HG03045 (cell line): ENCODE data around the gene VPS26C.
"Not testable (repeated sequence)": the region's sequence is repeated elsewhere in the genome, so short reads cannot be mapped to it uniquely, and the experiment has no call there.

Source experiments
- ATAC-seq: cut with Tn5 transposase; IDR thresholded peaks from one replicate; pipeline ENCODE4 v1.9.1; 2021; ENCODE audit warnings: mild to moderate bottlenecking, moderate library complexity; ENCODE audit not compliant: unreplicated experiment

The VPS26C gene

DNA sequence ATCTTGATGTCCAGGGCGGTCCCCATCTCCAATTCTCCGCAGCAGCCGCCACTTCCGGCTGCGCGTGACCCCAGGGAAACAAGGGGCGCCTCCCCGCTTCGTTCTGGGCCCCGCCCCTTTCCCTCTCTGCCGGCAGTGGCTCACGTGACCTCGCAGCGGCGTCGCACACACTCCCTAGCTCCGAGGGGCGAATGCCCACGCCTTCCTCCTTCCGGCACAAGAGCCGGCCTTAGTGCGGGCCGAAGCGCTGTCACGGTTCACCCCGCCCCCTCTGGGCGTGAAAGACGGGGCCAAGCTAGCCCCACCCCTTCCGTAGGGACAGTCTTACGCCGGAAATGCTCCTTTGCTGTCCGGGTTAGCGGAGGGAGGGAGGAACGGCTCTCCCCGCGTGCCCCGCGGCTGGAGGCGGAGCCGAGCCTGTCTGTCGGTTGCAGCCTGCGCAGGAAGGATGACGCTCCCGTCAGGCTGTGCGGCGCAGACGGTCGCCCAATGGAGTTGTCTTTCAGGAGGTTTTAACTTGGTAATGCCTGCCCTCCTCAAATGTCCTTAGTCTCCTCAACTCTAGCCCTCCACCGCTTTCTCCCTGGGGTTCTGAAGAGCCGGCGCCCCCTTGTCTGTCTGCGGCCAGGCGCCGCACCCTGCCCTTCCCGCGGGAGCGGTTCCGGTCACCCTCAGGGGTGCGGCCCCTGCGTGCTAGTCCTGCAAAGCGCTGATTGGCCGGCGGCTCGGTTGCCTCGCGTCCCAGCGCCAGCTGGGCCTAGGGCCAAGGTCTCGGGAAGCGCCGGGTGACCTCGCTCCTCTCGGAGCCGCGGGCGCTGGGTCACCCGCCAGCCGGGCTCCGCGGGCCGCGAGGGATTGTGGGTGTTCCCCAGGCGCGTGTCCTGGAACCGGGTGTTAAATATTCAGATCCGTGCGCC, at the start of gene VPS26C:
TSS of gene VPS26C (minus strand) at position 66 of the 917 bp plus-strand sequence. CDS start at position 26, 40 bp downstream.
- ATAC-seq: peak; percentile 91

DNA sequence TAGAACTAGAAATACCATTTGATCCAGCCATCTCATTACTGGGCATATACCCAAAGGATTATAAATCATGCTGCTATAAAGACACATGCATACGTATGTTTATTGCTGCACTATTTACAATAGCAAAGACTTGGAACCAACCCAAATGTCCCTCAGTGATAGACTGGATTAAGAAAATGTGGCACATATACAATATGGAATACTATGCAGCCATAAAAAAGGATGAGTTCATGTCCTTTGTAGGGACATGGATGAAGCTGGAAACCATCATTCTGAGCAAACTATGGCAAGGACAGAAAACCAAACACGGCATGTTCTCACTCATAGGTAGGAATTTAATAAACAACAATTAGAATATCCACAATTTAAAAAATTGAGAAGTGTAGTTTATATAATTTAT, 48.9 kb upstream of the VPS26C start:
- ATAC-seq: not testable (repeated sequence)

DNA sequence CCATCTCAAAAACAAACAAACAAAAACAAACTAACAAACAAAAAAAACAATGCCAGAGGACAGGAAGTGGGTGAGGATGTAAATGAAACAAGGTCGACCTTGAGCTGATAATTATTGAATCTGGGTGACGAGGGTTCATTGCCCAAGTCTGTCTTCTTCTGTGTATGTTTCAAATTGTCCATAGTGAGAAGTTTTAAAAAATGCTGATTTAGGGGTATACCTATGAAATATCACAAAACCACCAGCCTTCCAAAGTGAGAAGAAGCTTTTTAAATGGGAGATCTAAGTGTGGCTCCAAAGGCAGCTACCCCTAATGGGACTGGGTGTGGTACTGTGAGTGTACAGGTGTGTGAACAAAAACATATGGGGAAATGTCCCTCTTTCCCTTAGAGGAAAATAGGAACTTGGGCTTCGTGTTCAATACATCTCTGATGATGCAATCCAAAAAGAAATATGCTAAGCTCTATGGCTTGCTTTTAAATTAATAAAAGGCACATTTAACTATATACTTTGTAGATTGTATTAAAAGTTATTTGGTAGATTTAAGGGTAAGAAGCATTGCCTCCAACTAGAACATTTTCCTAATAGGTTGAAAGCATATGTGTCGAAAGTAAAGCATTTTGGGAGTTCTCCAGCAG, 33.1 kb upstream of the VPS26C start:
- no peak for ATAC-seq

DNA sequence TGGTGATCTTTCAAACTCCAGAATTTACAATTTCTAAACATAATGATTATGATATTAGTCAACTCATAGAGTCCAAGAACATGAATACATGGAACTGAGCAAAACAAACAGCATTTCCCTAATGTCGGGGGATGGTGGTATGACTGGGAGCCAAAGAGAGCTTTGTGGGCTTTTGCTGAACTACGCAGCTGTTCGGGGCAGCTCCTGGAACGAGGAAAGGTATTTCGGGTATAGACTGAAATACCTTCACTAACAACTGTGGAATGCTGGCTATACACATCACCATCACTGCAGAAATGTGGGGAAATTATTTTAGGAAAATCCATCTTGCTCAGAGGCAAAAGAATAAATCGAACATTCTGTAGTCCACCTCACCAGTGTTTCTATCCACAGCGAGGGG, 30.2 kb upstream of the VPS26C start:
- no peak for ATAC-seq

DNA sequence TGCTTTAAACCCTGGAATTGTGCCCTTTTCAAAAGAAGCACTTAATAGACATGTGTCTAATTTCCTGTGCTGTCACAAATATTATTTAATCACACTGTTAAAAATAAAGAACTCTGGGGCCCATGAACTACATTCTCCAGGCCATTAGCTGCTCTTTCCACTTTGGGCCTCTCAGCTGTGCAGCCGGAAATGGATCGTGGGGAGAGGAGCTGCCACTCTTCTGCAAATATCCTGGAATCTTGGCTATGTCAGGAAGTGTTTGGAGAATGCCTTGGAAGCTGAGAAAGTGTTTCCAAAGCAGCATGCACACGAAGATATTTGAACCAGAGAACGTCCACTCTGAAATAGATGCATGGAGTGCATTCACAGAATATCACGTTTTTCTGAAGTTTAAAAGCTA, 27.5 kb upstream of the VPS26C start:
- ATAC-seq: no peak

DNA sequence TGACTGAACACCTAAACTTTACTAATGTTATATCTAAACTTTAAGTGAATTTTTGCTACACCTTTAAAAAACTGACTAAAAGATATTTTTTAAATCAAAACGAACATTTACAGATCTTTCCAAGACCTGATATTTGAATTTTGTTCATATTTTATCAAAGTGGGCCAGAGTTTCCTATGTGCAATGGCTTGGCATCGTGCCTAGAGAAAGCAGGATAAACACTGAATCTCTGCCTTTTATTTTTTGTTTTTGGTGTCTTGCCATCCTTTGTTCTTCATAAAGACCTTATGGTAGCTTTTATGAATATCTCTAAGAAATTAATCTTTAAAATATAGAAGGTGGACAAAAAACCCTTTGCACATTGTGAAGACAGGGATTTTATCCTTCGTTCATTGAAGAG, 25.8 kb upstream of the VPS26C start:
- ATAC-seq: no peak

DNA sequence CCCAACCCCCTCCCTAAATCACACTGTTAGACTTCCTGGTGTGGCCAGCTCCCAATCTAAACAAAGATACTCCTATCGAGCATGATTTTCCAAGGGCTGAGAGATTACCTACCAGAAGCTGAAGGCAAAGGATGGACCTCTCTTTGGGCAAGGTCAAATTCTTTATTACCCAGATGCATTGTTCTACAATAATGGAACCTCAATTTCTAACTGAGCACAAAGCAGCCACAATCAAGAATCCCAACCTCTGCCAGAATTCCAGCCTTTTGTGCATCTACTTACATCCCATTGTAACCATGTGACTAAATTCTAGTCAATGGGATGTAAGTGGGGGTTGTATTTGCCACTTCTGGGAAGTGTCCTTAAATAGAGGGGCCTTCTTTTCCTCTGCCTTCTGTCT, 24.9 kb upstream of the VPS26C start:
- ATAC-seq: no peak

DNA sequence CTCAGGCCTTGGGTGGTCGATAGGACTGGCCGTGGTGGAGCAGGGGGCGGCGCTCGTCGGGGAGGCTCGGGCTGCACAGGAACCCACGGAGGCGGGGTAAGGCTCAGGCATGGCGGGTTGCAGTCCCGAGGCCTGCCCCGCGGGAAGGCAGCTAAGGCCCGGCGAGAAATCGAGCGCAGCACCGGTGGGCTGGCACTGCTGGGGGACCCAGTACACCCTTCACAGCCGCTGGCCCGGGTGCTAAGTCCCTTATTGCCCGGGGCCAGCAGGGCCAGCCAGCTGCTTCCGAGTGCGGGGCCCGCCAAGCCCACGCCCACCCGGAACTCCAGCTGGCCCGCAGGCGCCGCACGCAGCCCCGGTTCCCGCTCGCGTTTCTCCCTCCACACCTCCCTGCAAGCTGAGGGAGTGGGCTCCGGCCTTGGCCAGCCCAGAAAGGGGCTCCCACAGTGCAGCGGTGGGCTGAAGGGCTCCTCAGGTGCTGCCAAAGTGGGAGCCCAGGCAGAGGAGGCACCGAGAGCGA, 16.1 kb upstream of the VPS26C start:
- not testable (repeated sequence) for ATAC-seq

DNA sequence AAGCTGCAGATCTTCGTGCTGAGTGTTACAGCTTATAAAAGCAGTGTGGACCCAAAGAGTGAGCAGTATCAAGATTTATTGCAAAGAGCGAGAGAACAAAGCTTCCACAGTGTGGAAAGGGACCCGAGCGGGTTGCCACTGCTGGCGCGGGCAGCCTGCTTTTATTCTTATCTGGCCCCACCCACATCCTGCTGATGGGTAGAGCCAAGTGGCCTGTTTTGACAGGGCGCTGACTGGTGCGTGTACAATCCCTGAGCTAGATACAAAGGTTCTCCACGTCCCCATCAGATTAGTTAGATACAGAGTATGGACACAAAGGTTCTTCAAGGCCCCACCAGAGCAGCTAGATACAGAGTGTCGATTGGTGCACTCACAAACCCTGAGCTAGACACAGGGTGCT, 15.5 kb upstream of the VPS26C start:
- not testable (repeated sequence) for ATAC-seq

DNA sequence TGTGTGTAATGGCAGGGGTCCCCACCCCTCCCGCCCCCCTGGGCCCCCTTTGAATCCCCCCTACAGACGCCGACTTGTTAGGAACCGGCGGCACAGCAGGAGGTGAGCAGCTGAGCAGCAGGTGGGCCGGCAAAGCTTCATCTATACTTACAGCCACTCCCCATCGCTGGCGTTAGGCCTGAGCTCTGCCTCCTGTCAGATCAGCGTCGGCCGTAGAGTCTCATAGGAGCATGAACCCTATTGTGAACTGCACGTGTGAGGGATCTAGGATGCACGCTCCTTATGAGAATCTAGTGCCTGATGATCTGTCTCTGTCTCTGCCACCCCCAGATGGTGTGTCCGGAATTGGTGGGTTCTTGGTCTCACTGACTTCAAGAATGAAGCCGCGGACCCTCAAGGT, 14.9 kb upstream of the VPS26C start:
- no peak for ATAC-seq

DNA sequence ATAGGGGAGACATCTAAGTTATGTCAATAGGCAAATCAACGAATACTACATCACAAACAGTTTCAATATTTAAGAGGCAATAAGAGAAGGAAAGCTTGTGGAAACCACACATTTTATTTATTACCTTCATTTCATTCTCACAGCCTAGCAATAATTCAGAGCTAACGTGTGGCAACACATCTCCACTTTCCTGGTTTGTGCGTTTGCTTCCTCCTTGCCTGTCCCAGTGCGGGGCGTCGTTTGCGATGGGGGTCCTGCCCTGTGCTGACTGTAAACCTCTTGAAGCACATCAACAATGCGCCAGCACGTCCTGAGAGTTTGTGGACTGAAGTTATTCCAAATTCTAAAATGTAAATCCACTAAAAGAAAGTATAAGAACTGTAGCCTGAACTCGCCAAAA, 14.4 kb upstream of the VPS26C start:
- ATAC-seq: no peak

DNA sequence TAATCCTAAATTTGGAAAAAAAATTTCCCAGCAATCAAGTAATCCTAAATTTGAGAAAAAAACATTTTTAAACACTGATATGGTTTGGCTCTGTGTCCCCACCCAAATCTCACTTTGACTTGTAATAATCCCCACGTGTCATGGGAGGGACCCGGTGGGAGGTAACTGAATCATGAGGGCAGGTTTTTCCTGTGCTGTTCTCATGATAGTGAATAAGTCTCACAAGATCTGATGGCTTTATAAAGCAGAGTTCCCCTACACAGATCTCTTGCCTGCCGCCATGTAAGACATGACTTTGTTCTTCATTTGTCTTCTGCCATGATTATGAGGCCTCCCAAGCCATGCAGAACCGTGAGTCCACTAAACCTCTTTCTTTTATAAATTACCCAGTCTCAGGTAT, 12.1 kb upstream of the VPS26C start:
- ATAC-seq: not testable (repeated sequence)

DNA sequence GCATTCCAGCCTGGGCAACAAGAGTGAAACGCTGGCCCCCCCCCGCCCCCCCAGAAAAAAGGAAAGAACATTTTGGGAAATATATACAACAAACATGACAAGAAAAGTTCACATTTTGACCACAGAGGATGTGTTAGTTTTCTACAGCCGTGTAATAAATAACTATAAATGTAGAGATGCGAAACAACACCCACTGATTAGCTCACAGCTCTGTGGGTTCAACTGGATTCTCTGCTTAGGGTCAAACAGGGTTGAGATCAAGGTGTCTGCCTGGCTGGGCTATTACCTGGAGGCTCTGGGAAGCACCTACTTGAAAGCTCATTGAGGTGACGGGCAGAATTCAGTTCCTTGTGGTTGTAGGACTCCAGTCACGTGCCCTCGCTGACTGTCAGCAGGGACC, 11.1 kb upstream of the VPS26C start:
- ATAC-seq: no peak

DNA sequence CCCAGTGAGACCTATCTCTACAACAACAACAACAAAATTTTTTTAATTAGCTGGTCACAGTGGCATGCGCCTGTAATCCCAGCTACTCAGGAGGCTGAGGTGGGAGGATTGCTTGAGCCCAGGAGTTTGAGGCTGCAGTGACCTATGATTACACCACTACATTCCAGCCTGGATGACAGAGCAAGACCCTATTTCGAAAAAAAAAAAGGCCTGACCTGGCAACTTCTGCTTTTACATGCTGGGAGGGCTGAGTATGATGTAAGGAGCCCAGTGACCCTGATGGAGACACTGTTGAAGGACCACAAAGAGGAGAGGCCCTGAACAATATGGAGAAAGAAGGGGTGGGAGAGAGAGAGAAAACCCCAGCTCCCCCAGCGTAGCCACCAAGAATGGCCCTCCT, 9.2 kb upstream of the VPS26C start:
- no peak for ATAC-seq

DNA sequence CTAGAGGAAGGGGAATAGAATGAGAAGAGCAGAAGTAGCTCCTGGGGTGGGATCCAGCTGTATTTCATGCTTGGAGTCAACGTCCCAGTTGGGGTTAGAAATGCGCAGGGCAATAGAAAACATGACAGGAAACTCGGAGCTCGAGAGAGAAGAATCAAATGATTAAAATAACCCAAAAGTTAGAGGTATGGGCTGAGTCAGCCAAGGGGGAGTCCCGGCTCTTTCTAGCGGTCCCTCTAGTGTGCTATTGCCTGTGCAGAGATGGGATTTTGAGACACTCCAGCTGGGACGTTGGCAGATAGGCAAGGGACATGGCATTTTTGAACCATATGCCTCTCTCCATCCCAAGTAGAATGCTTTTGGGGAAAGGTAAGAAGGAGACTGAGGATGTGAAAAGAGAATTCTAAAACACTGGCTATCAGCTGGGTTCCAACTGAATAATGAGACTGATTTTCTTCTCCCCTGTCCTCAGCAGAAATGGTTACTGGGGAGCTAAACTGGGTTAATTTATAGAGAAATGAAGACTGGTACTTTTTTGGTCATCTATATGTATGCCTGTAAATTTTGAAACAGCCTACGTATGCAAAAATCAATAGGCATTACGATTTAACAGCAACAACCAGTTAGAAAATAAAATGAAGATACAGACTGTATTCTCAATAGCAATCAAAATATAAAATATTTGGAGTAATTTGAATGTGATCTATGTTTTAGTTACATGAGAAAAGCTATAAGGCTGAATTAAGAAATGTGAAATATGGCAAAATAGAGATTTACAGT, 7.0 kb upstream of the VPS26C start:
- no peak for ATAC-seq

DNA sequence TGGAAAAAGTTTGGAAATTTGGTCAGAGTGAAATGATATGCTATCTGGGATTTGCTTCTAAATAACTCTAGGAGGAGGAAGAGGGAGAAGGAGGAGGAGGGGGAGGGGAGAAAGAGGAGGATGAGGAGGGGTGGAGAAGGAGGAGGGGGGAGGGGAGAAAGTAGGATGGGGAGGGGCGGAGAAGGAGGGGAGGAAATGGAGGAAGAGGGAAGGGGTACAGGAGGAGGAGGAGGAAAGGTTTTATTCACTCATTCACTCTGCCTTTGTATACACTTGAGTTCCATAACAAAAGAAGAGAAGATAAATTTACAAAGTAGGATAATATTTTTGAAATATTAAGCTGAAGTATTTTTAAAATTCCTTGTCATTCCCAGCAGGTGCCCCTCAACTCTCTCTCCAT, 6.3 kb upstream of the VPS26C start:
- ATAC-seq: no peak

DNA sequence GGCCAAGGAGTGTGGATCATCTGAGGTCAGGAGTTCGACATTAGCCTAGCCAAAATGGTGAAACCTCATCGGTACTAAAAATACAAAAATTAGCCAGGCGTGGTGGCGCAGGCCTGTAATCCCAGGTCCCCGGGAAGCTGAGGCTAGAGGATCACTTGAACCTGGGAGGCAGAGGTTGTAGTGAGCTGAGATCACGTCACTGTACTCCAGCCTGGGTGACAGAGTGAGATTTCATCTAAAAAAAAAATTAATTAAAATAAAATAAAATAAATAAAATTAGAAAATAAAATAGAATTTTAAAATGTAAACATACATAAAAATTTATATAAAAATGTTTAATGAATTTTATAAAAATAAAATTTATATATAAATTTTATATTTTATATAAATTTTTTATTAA, 5.8 kb upstream of the VPS26C start:
- ATAC-seq: no peak

DNA sequence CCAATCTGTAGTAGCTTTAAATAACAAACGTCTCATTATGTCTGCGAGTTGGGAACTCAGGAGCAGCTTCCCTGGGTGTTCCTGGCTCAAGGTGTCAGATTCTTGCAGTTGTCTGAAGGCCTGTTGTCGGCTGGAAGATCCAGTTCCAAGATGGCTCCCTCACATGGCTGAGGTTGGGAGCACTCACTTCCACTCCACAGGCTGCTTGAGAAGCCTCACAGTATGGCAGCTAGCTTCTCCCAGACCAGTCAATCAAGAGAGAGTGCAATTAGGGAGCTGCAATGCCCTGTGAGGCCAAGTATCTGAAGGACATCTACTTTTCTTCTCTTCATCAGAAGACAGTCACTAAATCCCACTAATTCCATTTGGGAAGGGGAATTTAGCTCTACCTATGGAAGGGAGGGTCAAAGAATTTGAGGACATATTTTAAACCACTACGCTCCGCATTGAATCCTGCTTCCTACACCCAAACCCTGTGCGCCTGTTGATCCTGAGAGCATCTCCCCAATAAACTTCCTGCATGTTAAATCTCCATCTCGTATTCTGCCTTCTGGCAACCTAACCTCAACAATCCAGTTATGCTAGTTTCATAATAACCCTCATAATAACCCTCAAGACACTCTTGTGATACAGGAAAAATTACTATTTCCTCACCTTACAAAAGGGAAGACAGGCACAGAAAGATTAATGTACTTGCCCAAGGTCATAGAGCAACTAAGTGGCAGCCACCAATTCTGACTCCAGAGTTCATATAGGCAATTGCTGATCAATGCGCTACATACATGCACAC, 3.6 kb upstream of the VPS26C start:
- no peak for ATAC-seq

DNA sequence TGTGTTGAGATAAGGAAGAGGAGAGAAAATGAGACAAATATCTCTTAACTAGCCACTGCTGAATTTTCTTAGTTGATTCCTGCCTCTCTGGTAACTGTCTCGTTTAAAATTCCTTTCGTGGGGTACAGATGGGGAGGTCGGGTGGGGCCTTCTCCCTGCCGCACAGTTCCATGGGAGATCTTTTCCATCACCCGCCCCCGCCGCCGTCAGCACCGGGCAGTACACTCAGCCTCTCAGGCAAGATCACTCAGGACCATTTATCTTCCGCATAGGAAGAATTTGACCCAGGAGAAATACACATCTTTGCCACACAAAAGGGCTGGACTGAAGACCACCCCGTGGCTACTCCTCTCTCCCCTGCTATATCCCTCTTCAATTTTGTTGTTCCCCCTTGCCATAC, 2.3 kb upstream of the VPS26C start:
- ATAC-seq: no peak

DNA sequence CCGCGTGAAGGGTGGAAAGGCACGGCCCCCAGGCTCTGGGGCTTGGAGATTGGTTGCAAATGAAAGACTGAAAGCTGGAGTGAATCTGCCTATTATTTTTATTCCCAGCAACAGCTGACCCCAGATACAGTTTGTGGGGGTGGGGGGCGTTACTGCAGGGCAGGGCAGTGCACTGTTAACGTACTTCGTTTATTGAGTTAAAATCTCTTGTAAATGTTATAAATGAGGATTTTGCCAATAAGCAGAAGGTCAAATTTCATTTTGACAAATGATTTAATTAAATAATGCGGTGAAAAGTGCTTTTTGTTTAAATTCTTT, 1.0 kb upstream of the VPS26C start:
- ATAC-seq: no peak
